NCI-H1105 (cell line): ENCODE results near the gene CREB5.
"Not testable (repeated sequence)": the region's sequence is repeated elsewhere in the genome, so short reads cannot be mapped to it uniquely, and the experiment has no call there.

Experiments used
- DNase-seq: peaks from one replicate; lab custom pipeline; 2025; lab: John Stamatoyannopoulos, UW

CREB5 gene

GRCh38 chr7:28779954-28780353, 367.6 kb downstream of the CREB5 start:
- no peak for DNase-seq

- no peak for DNase-seq
Observed at GRCh38 chr7:28782362-28782761, 370.0 kb downstream of the CREB5 start.

GRCh38 chr7:28784171-28784902, 372.0 kb downstream of the CREB5 start:
- DNase-seq, result peak; percentile 84

- DNase-seq, result no peak
Observed at GRCh38 chr7:28785041-28785995, 373.0 kb downstream of the CREB5 start.

GRCh38 chr7:28786156-28786555, 373.8 kb downstream of the CREB5 start:
- not testable (repeated sequence) for DNase-seq

GRCh38 chr7:28787106-28787505, 374.8 kb downstream of the CREB5 start:
- no peak for DNase-seq

- DNase-seq, result no peak
Observed at GRCh38 chr7:28790467-28790866, 378.1 kb downstream of the CREB5 start.

- no peak for DNase-seq
Observed at GRCh38 chr7:28792858-28793257, 380.5 kb downstream of the CREB5 start.

- DNase-seq, result no peak
Observed at GRCh38 chr7:28793381-28794085, 381.2 kb downstream of the CREB5 start.

- no peak for DNase-seq
Observed at GRCh38 chr7:28798274-28798673, 386.0 kb downstream of the CREB5 start.

- no peak for DNase-seq
Observed at GRCh38 chr7:28799619-28800018, 387.3 kb downstream of the CREB5 start.

GRCh38 chr7:28800150-28800549, 387.8 kb downstream of the CREB5 start:
- no peak for DNase-seq

- peak; percentile 22 for DNase-seq
Observed at GRCh38 chr7:28802450-28802849, 390.1 kb downstream of the CREB5 start.

GRCh38 chr7:28804157-28804556, 391.8 kb downstream of the CREB5 start:
- DNase-seq, result no peak

- no peak for DNase-seq
Observed at GRCh38 chr7:28804990-28805389, 392.7 kb downstream of the CREB5 start.

- DNase-seq, result no peak
Observed at GRCh38 chr7:28806841-28807240, 394.5 kb downstream of the CREB5 start.

GRCh38 chr7:28807396-28807994, 395.2 kb downstream of the CREB5 start:
- no peak for DNase-seq

- DNase-seq, result no peak
Observed at GRCh38 chr7:28808796-28809533, 396.6 kb downstream of the CREB5 start.

GRCh38 chr7:28811008-28811407, 398.7 kb downstream of the CREB5 start:
- DNase-seq, result no peak

- no peak for DNase-seq
Observed at GRCh38 chr7:28811701-28812430, 399.5 kb downstream of the CREB5 start.

GRCh38 chr7:28812616-28813015, 400.3 kb downstream of the CREB5 start:
- no peak for DNase-seq
